Measurements from ENCODE around the gene KIRREL3. TPM values are rescaled to one million over a fixed set of nuclear protein-coding genes. Genes with fewer than 3 reads are reported as not detected.

KIRREL3 gene
- total and polyA plus RNA-seq, 8 donors: 0.06 to 1.1 (median 0.26) TPM; not detected in 2

- Histone ChIP-seq H3K9me3 (no peaks in the 10 kb centered on the region), H3K4me3 (no peak overlapping the region), H3K27ac (no peak overlapping the region), H3K4me1 (no peaks in the 10 kb centered on the region), H3K36me3 (no peaks in the 10 kb centered on the region), H3K27me3 (no peaks in the 10 kb centered on the region)
- 38 to 44% methylated on average over 11 of the region's 11 CpGs for WGBS, 2 donors
- TF ChIP-seq, protein P1, sequence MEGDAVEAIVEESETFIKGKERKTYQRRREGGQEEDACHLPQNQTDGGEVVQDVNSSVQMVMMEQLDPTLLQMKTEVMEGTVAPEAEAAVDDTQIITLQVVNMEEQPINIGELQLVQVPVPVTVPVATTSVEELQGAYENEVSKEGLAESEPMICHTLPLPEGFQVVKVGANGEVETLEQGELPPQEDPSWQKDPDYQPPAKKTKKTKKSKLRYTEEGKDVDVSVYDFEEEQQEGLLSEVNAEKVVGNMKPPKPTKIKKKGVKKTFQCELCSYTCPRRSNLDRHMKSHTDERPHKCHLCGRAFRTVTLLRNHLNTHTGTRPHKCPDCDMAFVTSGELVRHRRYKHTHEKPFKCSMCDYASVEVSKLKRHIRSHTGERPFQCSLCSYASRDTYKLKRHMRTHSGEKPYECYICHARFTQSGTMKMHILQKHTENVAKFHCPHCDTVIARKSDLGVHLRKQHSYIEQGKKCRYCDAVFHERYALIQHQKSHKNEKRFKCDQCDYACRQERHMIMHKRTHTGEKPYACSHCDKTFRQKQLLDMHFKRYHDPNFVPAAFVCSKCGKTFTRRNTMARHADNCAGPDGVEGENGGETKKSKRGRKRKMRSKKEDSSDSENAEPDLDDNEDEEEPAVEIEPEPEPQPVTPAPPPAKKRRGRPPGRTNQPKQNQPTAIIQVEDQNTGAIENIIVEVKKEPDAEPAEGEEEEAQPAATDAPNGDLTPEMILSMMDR (IDR thresholded peaks at IDR 0.05): no peak
- intact Hi-C loops (cut with DNase I): loop anchor here (5.0 to 10.0 kb wide), 3 partner anchors 274 to 386 kb away; no protein-coding TSS in a partner anchor
- FAIRE-seq (no peak), ATAC-seq (peak in 2 of 4 donors; percentile 11 to 19), DNase-seq (no peak)
Measured at GRCh38 chr11:126990716-126991480, 9.7 kb downstream of the KIRREL3 start.

GRCh38 chr11:126989942-126990715, 10.4 kb downstream of the KIRREL3 start:
- 17 to 18% methylated on average over 21 to 22 of the region's 22 CpGs for WGBS, 2 donors
- Histone ChIP-seq H3K27ac (no peak overlapping the region), H3K4me1 (no peaks in the 10 kb centered on the region), H3K4me3 (no peak overlapping the region), H3K36me3 (no peaks in the 10 kb centered on the region), H3K27me3 (no peaks in the 10 kb centered on the region), H3K9me3 (no peaks in the 10 kb centered on the region)
- intact Hi-C loops (cut with DNase I): loop anchor here (5.0 to 10.0 kb wide), 5 partner anchors 273 to 545 kb away; no protein-coding TSS in a partner anchor
- ATAC-seq (peak; percentile 77 to 96 (median 95)), FAIRE-seq (no peak), DNase-seq (peak; percentile 35 to 90 (median 75))
- TF ChIP-seq, protein P1 (IDR thresholded peaks at IDR 0.05): peak; percentile 81 to 95 (median 93)

GRCh38 chr11:126988655-126989054, 11.9 kb downstream of the KIRREL3 start:
- no peaks in the 10 kb centered on the region for H3K4me1 ChIP-seq
- DNase-seq (no peak), FAIRE-seq (no peak), ATAC-seq (no peak)
- no peak overlapping the region for H3K4me3 ChIP-seq
- 51 to 70% methylated on average over 7 of the region's 7 CpGs for WGBS, 2 donors
- H3K27ac ChIP-seq: no peak overlapping the region
- intact Hi-C loops (cut with DNase I): loop anchor here in 2 of 3 donors (5.0 to 10.0 kb wide), 3 partner anchors 271 to 544 kb away; no protein-coding TSS in a partner anchor
- H3K36me3 ChIP-seq: no peaks in the 10 kb centered on the region
- TF ChIP-seq, protein P1 (IDR thresholded peaks at IDR 0.05): no peak
- no peaks in the 10 kb centered on the region for H3K27me3 ChIP-seq
- H3K9me3 ChIP-seq: no peaks in the 10 kb centered on the region

- Histone ChIP-seq H3K27me3 (peaks cover 0 to 5% (median 0%) of the 10 kb centered on the region in 4 donors), H3K9me3 (no peaks in the 10 kb centered on the region), H3K36me3 (no peaks in the 10 kb centered on the region), H3K4me1 (no peaks in the 10 kb centered on the region), H3K27ac (no peak overlapping the region), H3K4me3 (no peak overlapping the region)
- TF ChIP-seq, protein P1 (IDR thresholded peaks at IDR 0.05): no peak
- ATAC-seq (no peak), FAIRE-seq (no peak), DNase-seq (no peak)
- WGBS, 2 donors: 61 to 89% methylated on average over 2 of the region's 2 CpGs
- intact Hi-C loops (cut with DNase I): loop anchor here in 1 of 3 donors (10.0 kb wide), 1 partner anchor 537 kb away; no protein-coding TSS in a partner anchor
Measured at GRCh38 chr11:126981635-126982034, 18.9 kb downstream of the KIRREL3 start.

Measured in pancreas (tissue), 10 donors.